Upper lobe of right lung (tissue), 1 donor: Measurements from ENCODE around the gene PLS1. TPM values are rescaled to one million over a fixed set of nuclear protein-coding genes. Genes with fewer than 3 reads are reported as not detected.
A peak's percentile ranks its signal among the peaks of the same experiment; 100 is the strongest.
"Not testable (repeated sequence)": the region's sequence is repeated elsewhere in the genome, so short reads cannot be mapped to it uniquely, and the experiment has no call there.

Experiments
- ATAC-seq: fragments of 200-7000 bp; cut with Tn5 transposase; one replicate; pipeline ENCODE4 v1.9.1; 2020; ENCODE audit warnings: mild to moderate bottlenecking, moderate library complexity
- DNase-seq: peaks from one replicate; pipeline ENCODE4 v3.0.0-alpha.2; 2020
- H3K27ac ChIP-seq: fragments of 200-600 bp; one replicate; pipeline ENCODE4 v1.8.0; 2022
- H3K27me3 ChIP-seq: fragments of 200-600 bp; one replicate; pipeline ENCODE4 v1.8.0; 2022; ENCODE audit warnings: mild to moderate bottlenecking
- H3K36me3 ChIP-seq: fragments of 200-600 bp; one replicate; pipeline ENCODE4 v1.8.0; 2022
- H3K4me1 ChIP-seq: fragments of 200-600 bp; one replicate; pipeline ENCODE4 v1.8.0; 2022
- H3K4me3 ChIP-seq: fragments of 200-600 bp; one replicate; pipeline ENCODE4 v1.8.0; 2022; ENCODE audit warnings: mild to moderate bottlenecking
- H3K9me3 ChIP-seq: fragments of 200-600 bp; one replicate; pipeline ENCODE4 v1.8.0; 2022
- intact Hi-C: fragments of 100-400 bp; cut with DNase I; formaldehyde crosslinking; loops from one replicate; pipeline ENCODE4 v1.11.0; 2022
- total RNA-seq: library from RNA; stranded (reverse); fragmentation: NEBNext Ultra II Directional; extraction: Animal tissue kit (Norgen Biotek cat#: 25700); gene quantifications from one replicate; pipeline ENCODE4 v1.2.1, GENCODE V29; 2021
- TF ChIP-seq, protein P1 (sequence below): fragments of 200-600 bp; IDR thresholded peaks from one replicate; pipeline ENCODE4 v1.8.0; 2022; ENCODE audit warnings: antibody characterized with exemption
- donor health status: DM: no; HTN: yes; CAD: no; lungs with severe emphysema.

The PLS1 gene
- total RNA-seq, 1 donor from 2014 or later: 26.0 TPM

DNA sequence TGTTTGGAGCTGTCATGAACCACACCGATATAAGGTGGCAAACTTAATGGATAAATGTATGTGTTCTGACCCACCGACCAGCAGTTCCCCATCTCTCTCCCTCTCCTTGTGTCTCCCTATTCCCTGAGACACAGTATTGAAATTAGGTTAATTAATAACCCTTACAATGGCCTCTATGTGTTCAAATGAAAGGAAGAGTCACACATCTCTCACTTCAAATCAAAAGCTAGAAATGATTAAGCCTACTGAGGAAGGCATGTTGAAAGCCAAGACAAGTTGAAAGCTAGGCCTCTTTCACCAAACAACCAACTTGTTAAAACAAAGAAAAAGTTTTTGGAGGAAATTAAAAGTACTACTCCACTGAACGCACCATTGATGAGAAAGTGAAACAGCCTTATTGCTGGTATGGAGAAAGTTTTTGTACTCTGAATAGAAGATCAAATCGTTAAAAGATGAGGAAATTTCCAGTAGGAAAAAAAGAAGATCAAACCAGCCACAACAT is 32.6 kb upstream of the PLS1 start:
- ATAC-seq (no peak), DNase-seq (no peak)
- Histone ChIP-seq H3K36me3 (peaks cover 58% of the 10 kb centered on the region), H3K9me3 (no peaks in the 10 kb centered on the region), H3K4me3 (no peak overlapping the region), H3K4me1 (no peaks in the 10 kb centered on the region), H3K27me3 (no peaks in the 10 kb centered on the region), H3K27ac (no peak overlapping the region)
- intact Hi-C loops: no loop called here
- TF ChIP-seq, protein P1, sequence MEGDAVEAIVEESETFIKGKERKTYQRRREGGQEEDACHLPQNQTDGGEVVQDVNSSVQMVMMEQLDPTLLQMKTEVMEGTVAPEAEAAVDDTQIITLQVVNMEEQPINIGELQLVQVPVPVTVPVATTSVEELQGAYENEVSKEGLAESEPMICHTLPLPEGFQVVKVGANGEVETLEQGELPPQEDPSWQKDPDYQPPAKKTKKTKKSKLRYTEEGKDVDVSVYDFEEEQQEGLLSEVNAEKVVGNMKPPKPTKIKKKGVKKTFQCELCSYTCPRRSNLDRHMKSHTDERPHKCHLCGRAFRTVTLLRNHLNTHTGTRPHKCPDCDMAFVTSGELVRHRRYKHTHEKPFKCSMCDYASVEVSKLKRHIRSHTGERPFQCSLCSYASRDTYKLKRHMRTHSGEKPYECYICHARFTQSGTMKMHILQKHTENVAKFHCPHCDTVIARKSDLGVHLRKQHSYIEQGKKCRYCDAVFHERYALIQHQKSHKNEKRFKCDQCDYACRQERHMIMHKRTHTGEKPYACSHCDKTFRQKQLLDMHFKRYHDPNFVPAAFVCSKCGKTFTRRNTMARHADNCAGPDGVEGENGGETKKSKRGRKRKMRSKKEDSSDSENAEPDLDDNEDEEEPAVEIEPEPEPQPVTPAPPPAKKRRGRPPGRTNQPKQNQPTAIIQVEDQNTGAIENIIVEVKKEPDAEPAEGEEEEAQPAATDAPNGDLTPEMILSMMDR: no peak

DNA sequence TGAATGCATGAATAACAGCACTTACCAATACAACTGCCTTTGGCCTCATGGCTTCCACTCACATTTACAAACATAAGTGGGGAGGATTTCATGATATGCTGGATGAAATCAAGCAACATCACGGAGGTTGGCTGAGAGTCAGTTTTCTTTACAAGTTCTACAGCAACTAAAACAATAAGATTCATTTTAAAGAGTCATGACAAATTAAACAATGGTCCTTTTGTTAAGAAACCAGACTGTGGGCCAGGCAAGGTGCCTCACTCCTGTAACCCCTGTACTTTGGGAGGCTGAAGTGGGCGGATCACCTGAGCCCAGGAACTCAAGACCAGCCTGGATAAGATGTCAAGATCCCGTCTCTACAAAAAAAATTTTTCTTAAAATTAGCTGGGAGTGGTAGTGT is 30.1 kb upstream of the PLS1 start:
- TF ChIP-seq, protein P1: no peak
- H3K36me3 ChIP-seq: peaks cover 40% of the 10 kb centered on the region
- ATAC-seq (no peak), DNase-seq (no peak)
- H3K9me3 ChIP-seq: no peaks in the 10 kb centered on the region
- intact Hi-C loops: no loop called here
- no peaks in the 10 kb centered on the region for H3K27me3 ChIP-seq
- H3K4me3 ChIP-seq: no peak overlapping the region
- no peak overlapping the region for H3K27ac ChIP-seq
- no peaks in the 10 kb centered on the region for H3K4me1 ChIP-seq

DNA sequence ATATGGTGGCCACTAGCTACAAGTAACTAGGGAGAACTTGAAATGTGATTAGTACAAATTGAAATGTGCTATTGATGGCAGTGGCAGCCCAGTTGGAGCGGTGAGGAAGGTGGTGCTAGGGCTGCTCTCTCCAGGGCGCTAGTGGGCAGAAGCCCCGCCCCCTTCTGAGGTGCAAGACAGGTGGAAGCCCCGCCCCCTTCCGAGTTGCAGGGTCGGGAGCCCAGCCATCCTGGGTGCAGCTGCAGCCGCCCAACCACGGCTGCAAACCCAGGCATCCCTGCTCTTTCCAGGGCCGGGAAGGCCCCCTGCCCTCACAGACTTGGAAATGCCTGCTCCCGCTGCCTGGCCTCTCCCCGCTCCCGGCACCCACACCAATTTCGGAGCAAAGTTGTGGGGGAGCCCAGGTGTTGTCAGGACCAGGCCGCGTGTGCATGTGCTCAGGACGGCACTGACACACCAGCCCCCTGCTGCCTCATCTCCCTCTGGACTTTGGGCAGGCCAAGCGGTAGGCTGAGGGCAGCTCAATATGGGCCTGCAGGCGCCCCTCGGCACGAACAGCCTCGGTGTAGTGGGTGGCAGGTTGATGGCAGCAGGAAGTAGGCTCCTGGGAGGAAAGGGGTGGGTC is 27.7 kb upstream of the PLS1 start:
- ATAC-seq (peak; percentile 31), DNase-seq (no peak)
- H3K27me3 ChIP-seq: no peaks in the 10 kb centered on the region
- TF ChIP-seq, protein P1: no peak
- intact Hi-C loops: no loop called here
- no peaks in the 10 kb centered on the region for H3K9me3 ChIP-seq
- no peak overlapping the region for H3K4me3 ChIP-seq
- no peak overlapping the region for H3K27ac ChIP-seq
- H3K36me3 ChIP-seq: peaks cover 26% of the 10 kb centered on the region
- H3K4me1 ChIP-seq: no peaks in the 10 kb centered on the region

DNA sequence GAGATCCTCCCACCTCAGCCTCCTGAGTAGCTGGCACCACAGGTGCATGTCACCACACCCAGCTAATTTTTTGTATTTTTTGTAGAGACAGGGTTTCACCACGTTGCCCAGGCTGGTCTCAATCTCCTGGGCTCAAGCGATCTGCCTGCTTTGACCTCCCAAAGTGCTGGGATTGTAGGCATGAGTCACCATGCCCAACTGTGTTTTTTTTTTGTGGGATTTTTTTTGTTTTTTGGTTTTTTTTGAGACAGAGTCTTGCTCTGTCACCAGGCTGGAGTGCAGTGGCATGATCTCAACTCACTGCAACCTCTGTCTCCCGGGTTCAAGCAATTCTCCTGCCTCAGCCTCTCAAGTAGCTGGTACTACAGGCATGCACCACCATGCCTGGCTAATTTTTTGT is 26.8 kb upstream of the PLS1 start:
- H3K4me3 ChIP-seq, H3K9me3 ChIP-seq, intact Hi-C loops, ATAC-seq, H3K4me1 ChIP-seq, H3K27me3 ChIP-seq, H3K27ac ChIP-seq, DNase-seq: not testable (repeated sequence)
- H3K36me3 ChIP-seq: peaks cover 18% of the 10 kb centered on the region

DNA sequence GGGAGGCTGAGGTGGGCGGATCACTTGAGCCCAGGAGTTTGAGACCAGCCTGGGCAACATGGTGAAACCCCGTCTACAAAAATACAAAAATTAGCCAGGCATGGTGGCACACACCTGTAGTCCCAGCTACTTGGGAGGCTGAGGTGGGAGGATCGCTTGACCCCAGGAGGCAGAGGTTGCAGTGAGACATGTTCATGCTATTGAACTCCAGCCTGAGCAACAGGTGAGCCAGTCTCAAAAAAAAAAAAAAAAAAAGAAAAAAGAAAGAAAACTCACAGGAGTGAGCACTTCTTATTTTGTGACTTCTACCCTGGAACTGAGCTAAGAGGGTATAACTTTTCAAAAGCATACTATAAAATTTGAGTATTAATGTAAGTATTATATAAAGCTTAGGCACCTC is 22.0 kb upstream of the PLS1 start:
- H3K4me1 ChIP-seq: peaks cover 16% of the 10 kb centered on the region
- intact Hi-C loops, ATAC-seq: not testable (repeated sequence)

DNA sequence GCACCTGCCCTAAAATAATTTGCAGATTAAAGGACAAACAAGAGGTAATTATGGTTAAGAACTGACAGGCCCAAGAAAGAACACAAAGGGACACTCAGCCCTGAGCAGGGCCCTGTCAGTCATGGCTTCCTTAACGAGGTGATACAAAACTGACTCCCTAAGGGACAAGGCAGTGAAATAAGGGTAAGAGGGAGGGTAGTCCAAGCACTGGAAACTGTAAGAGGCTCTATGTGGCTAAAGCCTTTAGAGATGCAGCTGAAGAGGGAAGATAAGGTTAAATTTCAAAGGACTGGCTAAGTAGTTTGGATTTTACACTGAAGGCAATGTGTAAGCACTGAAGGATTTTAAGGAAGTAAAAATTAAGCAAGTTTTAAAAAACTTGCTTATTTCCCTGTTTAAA is 21.5 kb upstream of the PLS1 start:
- no peak overlapping the region for H3K4me3 ChIP-seq
- peaks cover 20% of the 10 kb centered on the region for H3K4me1 ChIP-seq
- H3K9me3 ChIP-seq: no peaks in the 10 kb centered on the region
- H3K27me3 ChIP-seq: no peaks in the 10 kb centered on the region
- no peak for ATAC-seq
- intact Hi-C loops: no loop called here
- DNase-seq: no peak
- peaks cover 5% of the 10 kb centered on the region for H3K36me3 ChIP-seq
- no peak overlapping the region for H3K27ac ChIP-seq
- TF ChIP-seq, protein P1: no peak

More for the DNA sequence above, 22.0 kb upstream of the PLS1 start:
- H3K27ac ChIP-seq, DNase-seq, H3K4me3 ChIP-seq, H3K27me3 ChIP-seq, H3K36me3 ChIP-seq, H3K9me3 ChIP-seq: not testable (repeated sequence)

DNA sequence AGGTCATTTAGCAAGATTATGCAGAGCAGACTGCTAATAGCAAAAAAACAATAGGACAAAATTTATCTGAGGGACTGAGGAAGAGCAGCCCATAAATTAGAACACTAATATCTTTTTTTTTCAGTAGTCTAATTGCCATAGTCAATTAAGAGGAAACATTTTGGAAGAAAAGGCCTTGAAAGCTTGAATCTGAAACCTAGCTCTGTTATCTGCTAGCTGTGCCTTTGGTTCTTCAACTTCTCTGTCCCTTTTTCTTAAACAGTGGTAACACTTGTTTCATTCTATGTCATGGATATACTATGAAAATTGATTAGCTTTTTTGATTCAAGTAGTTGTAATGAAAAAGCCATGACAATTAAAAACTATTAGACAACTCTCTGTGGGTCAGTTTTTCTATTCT is 19.4 kb upstream of the PLS1 start:
- Histone ChIP-seq H3K27ac (no peak overlapping the region), H3K4me1 (peaks cover 21% of the 10 kb centered on the region), H3K9me3 (no peaks in the 10 kb centered on the region), H3K4me3 (no peak overlapping the region), H3K36me3 (no peaks in the 10 kb centered on the region), H3K27me3 (no peaks in the 10 kb centered on the region)
- TF ChIP-seq, protein P1: no peak
- intact Hi-C loops: no loop called here
- no peak for DNase-seq
- no peak for ATAC-seq
